ENCODE data around the gene SND1.
"Not testable (repeated sequence)": the region's sequence is repeated elsewhere in the genome, so short reads cannot be mapped to it uniquely, and the experiment has no call there.

Gene SND1

GRCh38 chr7:127824682-127825081 is 172.7 kb downstream of the SND1 start:
- no peak for TF ChIP-seq CTCF (IDR thresholded peaks at IDR 0.05; ENCODE audit: borderline replicate concordance, control extremely low read depth, extremely low read depth, insufficient read depth, missing control alignments)
- in situ Hi-C loops (cut with MboI; ENCODE audit: low sequenced_read_pairs, unreplicated experiment) = no loop called here

GRCh38 chr7:127828843-127829500 is 177.0 kb downstream of the SND1 start:
- in situ Hi-C loops (cut with MboI; ENCODE audit: low sequenced_read_pairs, unreplicated experiment) = no loop called here
- peak; percentile 32 for DNase-seq (ENCODE audit: low spot score)
- no peak for TF ChIP-seq CTCF (IDR thresholded peaks at IDR 0.05; ENCODE audit: borderline replicate concordance, control extremely low read depth, extremely low read depth, insufficient read depth, missing control alignments)

More at GRCh38 chr7:127824682-127825081, 172.7 kb downstream of the SND1 start:
- DNase-seq (ENCODE audit: low spot score) = no peak

GRCh38 chr7:127831318-127832219 is 179.6 kb downstream of the SND1 start:
- in situ Hi-C loops (cut with MboI; ENCODE audit: low sequenced_read_pairs, unreplicated experiment) = no loop called here
- no peak for TF ChIP-seq CTCF (IDR thresholded peaks at IDR 0.05; ENCODE audit: borderline replicate concordance, control extremely low read depth, extremely low read depth, insufficient read depth, missing control alignments)
- no peak for DNase-seq (ENCODE audit: low spot score)

GRCh38 chr7:127832592-127832991 is 180.6 kb downstream of the SND1 start:
- DNase-seq (ENCODE audit: low spot score) = no peak
- no peak for TF ChIP-seq CTCF (IDR thresholded peaks at IDR 0.05; ENCODE audit: borderline replicate concordance, control extremely low read depth, extremely low read depth, insufficient read depth, missing control alignments)
- in situ Hi-C loops (cut with MboI; ENCODE audit: low sequenced_read_pairs, unreplicated experiment) = no loop called here

- in situ Hi-C loops (cut with MboI; ENCODE audit: low sequenced_read_pairs, unreplicated experiment) = no loop called here
- no peak for DNase-seq (ENCODE audit: low spot score)
- TF ChIP-seq CTCF (IDR thresholded peaks at IDR 0.05; ENCODE audit: borderline replicate concordance, control extremely low read depth, extremely low read depth, insufficient read depth, missing control alignments) = no peak
Measured at GRCh38 chr7:127833641-127834040, 181.6 kb downstream of the SND1 start.

- DNase-seq (ENCODE audit: low spot score) = no peak
- in situ Hi-C loops (cut with MboI; ENCODE audit: low sequenced_read_pairs, unreplicated experiment) = no loop called here
- TF ChIP-seq CTCF (IDR thresholded peaks at IDR 0.05; ENCODE audit: borderline replicate concordance, control extremely low read depth, extremely low read depth, insufficient read depth, missing control alignments) = no peak
Measured at GRCh38 chr7:127835679-127836078, 183.7 kb downstream of the SND1 start.

GRCh38 chr7:127837816-127838410 is 185.9 kb downstream of the SND1 start:
- DNase-seq (ENCODE audit: low spot score); in situ Hi-C loops (cut with MboI; ENCODE audit: low sequenced_read_pairs, unreplicated experiment): not testable (repeated sequence)

All from GM13976 (cell line).